HPDE6-E6E7 (cell line): Measurements from ENCODE around the gene TMEM144.

Source experiments
- DNase-seq: peaks from one replicate; pipeline ENCODE4 v3.0.0; 2011; ENCODE audit warnings: missing footprints; ENCODE audit errors: extremely low spot score

The TMEM144 gene

DNA sequence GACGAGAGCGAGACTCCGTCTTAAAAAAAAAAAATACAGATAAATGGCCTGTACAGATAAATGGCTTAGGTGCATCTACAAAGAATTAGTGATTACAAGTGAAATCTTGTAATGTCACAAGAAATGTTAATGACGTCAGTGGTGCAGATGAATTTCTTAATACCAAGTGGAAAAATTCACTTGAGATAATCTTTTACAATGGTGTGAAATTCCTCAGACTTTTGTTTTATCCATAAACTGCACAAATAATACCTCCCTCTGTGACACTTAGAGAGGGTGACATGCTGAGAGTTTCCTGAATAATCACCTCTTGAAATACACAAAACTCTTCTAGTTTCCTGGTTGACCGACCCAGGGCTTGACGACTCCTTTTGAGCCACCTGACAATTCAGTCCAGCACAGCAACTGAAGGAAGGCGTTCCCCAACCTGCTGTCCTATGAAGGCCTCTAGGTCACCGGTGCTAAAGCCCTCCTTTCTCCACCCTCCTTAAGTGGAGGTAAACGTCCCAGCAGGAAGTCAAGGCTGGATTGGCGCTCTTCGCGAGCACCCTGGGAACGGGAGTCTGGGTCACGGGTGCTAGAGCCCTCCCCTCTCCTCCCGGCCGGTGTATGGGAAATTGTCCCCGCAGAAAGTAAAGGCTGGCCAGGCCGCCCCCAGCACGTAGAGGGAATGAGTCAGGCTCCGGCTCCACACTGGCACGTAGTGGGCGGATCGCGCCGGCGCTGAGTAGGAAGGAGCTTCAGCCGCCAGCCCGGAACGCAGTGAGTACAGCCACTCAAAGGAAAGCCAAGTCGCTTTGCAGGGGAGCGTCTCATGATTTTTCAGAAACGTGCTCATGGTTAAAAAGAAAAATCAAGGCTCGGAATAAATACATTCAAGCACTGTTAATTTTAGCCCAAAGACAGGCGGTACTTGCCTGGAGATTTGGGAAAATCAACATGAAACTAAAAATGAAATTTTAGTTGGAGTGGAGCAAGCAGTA lies at the start of gene TMEM144:
Gene TMEM144, plus strand, starts transcription at position 662 of the 983 bp plus-strand sequence. CDS start 2,182 bp downstream, outside the sequence.
- peak; percentile 86 for DNase-seq

DNA sequence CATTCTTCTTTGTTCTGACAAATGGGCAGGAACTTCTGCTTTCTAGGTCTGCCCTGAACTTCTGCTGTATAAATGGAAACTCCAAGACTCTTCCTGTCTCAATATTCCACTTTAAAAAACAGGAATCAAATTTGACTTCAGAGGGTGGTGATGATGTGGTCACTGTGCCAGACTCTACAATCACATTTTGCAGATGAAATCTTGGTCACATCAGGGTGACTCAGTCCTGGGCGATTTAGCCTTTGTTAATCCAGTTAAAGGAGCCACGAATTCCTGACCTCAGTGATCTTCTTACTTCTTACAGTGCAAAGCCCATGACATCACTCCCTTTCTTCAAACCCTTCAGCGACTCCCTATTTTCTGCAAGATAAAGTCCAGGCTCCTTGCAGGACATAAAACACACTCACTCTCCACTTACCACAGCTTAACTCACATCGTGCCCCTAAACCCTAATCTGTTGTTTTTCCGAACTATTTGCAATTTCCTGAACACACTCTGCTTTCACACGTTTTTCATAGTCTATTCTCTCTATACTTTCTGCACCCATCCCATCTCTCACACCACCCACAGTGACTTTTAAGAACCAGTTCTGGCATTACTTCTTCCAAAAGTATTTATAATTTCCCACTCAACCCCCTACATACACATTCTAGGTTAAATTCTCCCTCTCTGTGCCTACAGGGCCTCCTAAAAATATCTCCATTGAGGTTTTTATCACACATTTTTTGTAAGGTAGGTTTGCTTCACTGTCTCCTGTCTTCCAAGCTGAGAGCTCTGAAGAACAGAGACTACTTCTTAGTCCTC lies 48.5 kb upstream of the TMEM144 start:
- no peak for DNase-seq

DNA sequence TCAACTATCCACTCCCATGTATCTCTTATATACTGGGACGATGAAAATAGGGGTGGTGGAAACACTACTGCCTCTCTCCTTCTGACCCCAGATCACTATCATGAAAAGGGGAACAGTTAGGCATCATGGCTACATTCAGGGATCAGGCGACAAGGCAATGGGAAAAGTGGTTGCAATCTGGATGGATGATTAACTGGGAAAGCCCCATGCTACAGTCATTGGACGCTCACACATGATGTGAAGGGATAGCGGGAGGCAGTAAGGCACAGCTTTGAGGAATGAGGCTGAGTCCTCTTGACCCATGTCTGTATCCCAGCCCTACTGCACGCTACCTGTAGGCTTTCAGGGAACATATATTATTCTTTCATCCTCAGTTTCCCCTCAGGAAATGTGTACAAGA lies 47.7 kb upstream of the TMEM144 start:
- no peak for DNase-seq

DNA sequence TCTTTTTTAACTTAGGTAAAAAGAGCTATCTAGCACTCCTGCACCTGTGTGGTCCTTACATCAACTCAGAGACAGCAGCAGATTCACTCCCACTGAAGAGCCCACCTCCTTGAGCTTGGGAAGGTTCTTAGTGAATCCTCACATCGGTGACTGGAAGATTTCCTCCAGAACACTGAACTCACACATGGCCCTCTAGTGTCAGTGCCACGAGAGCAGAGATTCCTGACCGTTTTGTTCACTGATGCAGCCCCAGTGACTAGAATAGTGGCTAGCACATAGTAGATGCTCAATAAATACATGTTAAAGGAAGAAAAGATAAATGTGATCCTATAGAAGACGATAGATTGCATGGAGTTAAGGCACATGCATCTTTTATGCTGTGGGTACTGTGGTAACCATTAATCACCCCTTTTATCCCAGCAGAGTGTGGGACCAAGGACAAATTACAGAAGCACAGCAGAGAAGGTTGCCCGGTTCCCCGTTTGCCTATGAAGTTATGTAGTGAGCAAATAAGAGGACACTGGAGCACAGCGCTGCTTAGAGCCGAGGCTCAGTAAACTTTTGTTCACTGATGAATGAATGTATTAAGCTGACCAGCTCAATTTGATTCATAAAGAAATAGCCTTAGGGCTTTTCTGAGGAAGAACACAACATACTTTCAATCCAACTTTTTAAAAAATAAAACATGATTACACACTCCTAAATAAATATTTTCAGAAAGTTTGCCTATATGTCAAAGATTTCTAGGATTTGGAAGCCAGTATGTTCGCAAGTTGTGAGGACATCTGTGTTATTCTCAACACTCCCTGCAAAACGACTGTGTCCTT lies 46.1 kb upstream of the TMEM144 start:
- no peak for DNase-seq

DNA sequence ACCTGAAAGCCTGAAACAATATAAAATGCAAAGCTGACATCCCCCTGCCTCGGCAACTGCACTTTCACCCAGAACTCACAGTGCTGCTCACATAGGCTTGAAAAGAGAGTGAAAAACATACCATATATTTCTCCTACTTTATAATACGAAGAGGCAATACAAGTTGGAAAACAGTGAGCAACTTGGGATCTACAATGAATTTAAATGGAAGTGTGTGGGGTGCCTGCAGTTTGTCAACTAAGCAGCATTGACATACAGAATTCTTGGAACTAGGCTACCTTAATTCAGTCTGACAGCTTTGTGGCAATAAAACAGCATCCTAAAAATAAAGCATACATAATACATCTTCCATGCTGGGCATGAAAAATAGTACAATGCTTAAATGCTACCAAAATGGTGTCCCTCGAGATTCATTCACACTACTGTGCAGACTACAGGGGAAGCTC lies 45.5 kb upstream of the TMEM144 start:
- no peak for DNase-seq

DNA sequence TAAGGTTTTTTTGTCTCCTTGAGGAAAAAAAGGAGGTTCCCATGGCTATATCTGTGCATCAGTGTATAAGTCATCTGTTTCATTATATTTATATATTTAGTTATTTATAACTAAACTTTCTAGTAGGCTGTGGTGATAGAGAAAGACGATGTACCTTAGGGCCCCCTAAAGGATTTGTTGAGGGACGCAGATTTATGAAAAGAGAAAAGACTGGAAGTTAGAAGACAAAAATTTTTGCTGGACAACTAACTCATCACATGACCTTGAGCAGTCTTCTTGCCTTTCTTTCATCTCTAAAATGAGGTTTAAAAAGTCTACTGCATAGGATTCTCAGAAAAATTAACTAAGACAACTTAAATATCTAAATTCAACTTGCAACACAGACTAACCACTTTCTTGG lies 43.6 kb upstream of the TMEM144 start:
- DNase-seq = no peak

DNA sequence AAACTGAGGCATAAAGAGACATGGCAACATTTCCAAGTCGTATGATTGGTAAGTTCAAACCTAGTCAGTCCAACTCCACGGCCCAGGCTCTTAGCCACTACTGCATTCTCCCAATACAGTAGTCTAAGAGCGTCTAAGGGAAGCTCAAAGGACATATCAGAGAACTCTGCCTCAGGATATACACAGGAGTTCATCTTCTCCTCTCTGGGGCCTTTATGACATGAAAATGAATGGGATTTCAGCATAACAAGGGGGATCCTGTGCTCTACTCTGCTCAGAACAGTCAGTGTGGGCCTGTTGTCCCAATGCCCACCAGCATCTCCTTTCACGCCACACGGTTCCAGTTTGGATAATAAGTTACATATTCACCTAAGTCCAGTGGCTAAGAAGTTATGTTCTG lies 41.7 kb upstream of the TMEM144 start:
- no peak for DNase-seq

DNA sequence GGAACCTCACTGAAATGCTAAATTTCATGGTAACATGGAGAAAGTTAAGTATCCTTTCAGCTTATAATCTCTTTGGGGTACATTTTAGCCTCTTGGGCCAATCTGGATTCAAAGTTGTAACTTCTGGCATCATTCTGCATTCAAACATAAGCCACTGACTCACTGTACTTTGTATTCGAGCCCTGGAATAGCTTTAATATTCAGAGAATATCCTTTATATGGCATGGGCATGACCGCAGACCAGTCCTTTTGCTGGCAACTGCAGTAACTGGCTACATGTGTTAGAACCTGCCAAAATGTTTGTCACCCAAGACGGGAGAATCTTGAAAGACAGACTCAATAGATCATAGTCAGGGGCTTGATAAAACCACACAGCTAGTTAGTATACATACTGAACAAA lies 40.8 kb upstream of the TMEM144 start:
- DNase-seq = no peak

DNA sequence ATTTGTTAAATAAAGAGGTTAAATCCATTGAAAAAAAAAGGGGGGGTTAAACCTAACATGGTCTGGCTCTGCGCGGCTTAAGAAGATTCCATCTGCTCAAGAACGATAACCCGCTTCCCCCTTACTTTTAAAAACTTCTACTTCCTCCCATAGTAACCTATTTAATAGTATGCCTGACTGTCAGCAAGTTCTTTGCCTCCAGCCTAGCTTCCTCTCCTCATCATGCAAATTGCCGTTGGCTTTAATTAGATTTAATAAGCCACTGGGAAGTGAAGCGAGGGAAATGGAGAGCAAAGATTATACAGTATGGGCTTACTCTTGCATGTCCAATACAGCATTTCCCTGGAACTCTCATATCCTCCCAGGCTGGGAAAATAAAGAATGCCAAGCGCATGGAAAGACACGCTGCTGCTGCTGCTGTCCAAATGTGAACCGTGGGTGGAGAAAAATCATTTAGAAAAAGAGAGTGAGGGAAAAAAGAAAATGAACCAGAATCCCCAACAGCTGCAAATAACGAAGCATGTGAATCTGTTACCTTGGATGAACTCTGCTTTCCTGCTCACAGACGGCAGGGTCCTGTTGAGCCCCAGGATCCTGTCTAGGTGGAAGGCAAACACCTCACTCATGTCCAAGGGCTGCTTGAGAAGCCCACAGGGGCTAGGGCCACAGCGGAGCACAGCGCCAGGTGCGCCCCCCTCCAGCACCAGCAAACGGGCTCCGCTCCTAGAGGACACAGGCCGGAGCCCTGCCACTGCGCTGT lies 40.2 kb upstream of the TMEM144 start:
- DNase-seq = no peak

DNA sequence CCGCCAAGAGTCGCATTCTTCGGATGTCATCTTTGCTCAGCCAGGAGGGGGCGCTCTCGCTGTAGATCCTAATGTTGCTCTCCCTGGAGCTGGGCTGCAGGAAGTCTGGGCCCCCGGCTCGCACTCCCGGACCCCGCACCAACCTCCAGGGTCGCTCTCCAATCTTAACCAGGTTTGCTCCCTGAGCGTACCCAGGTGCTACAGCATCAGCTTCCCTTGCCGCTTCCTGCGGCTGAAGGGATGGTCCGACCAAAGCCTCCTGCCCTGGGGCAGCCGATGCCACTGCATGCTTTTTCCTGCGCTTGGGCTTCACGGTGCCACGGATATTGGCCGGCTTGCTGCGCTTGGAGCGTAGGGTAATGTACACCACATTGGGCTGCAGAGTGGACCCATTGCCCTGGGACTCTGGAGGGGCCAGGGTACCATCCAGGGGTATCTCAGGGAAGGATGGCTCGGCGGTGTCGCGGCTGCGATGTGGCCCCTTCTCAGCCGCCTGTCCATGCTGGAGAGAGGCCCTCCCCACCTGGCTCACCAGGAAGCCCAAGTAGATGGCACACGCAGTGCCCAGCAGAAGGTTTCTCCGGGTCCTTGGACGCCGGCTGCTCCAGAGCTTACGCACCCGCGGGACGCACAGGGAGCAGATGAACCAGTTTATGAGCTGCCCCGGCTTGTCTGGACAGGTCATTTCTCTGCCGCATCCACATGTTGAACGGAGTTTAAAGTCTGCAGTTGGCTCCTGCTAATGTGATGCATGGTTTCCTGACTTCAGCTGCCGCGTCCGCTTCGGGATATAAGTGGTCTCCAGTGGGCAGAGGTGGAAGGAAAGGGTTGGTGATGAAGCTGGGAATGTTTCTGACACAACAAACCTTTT lies 39.4 kb upstream of the TMEM144 start:
- peak; percentile 76 for DNase-seq

DNA sequence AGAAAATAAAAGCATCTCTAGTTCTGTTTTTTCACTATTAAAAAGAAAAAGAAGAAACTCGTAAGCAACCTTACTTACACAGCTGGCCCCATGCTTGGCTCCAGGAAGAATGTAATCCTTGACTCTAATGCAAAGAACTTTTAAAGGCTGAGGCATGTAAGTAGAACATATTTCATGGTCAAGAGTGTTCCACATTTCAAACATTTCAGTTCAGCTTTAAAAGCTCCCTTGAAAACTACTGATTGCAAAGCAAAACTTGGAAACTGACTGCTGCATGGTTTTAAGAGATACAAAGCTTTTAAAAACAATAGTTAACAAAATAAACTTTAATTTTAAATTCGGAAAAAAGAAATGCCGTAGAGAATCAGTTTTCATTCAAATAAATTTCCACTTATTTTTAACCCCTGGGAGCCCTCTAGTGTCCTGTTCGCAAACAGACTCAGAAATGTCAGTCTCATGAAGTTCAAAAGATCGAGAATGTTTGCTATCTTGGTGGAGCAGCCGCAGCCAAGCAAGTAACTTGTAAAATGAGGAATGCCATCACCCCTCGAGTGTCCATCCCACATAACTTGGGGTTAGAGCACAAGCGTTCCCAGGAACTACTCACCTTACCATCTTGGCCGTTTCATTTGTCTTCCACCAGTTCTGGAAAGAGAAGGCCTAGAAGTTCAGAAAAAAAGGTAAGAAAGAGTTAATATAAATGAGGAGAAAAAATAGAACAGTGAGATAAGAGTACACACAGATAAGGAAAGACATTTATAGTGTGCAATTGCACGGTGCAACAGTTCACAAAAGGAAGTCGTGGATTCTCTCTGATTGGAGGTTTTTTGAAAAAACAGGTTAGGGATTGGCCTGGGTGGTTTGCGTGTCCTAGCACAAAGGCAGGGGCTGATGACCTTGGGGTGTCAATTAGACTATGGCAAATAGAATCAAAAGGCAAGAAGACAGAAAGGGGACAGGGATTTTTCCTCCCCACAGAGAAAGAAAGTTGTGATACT lies 37.7 kb upstream of the TMEM144 start, which contains the start of gene GASK1B:
Gene GASK1B, minus strand, starts transcription at position 765 of the 998 bp plus-strand sequence. CDS start 1,650 bp downstream, outside the sequence.
- no peak for DNase-seq

DNA sequence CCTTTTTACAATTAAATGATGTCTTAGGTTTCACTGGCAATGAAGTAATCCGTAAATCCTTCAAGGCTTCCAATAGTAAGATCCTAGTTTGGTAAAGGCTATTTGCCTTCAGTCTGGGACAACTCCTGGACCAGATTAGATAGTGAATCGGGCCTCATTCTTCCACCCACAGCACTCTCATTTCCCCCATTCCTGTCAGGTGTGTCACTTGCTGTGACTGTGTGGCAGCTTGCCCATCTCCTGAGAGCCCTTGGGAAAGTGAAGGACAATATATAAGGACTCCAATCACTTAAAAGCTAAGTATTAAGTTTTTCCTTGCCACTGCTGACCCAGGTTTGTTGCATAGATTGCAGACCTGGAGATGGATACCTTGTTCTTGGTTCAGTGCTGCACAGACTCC lies 34.2 kb upstream of the TMEM144 start:
- DNase-seq = no peak

DNA sequence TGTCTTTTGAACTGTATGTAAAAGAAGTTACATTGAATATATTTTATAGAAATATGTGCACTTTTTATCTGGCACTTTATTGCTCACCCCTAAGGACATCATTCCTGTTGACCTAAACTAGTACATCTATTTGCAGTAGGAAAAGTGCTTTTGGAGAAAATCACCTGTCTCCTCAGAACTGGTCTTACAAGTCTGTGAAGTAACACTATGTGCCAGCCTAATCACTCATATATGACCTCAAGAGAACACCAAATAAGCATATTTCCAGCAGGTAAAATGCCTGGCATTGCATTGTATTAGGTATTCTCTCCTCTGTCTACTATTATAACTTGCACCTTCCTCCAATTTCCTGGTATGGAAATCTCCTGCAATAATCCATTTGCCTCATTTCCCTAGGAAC lies 33.5 kb upstream of the TMEM144 start:
- no peak for DNase-seq

DNA sequence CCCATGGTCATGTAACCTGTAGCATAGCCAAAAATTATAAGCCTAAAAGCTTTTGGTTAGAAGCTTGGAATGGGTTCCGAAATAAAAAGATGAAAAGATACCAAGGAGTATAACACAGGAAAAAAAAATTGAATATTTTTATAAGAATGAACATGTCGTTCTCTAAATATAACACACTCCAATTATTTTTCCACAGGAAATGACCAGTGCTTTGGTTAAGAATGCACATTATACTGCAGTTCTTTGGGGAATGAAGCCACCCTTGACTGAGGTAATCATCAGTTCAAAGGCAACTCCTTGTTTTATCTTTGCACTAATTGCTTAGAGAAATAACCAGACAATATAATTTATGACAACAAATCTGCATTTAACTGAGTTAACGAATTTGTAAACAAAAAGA lies 30.8 kb upstream of the TMEM144 start:
- no peak for DNase-seq

DNA sequence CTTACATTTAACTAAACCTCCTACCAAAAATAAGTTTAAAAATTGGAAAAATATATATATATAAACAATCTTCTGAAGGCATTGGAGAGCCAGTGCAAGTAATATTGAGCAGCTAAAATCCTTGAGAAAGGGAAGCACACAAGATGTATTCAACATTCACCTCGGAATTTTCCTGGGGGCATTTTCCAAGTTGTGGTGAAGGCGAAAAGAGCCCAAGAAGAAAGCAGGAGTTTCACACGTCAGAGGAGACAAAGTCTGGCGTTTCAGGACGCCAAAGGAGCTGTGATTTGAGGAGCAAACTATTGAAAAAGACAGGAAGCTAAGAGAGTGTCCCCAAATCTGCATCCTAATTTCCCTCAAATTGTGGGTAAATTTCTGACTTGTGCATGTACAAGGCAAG lies 28.4 kb upstream of the TMEM144 start:
- DNase-seq = no peak

DNA sequence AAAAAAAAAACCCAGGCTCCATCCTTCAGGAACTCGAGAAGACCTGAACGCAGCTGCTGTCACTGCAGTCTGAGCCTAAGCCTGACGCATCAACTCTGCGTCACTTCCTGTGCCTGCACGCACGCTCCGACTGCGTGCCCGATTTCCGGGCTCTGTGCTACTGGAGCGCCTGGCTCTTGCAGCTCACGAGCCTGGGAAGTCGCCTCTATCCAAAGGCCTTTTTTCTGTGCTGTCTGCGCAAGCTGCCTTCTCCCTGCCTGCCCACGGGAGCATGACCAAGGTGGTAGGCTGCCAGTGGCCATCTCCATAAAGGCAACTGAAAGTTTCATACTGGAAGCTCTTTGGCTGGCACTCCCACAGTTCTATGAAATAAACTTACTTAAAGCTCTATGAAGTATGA lies 27.6 kb upstream of the TMEM144 start:
- no peak for DNase-seq

DNA sequence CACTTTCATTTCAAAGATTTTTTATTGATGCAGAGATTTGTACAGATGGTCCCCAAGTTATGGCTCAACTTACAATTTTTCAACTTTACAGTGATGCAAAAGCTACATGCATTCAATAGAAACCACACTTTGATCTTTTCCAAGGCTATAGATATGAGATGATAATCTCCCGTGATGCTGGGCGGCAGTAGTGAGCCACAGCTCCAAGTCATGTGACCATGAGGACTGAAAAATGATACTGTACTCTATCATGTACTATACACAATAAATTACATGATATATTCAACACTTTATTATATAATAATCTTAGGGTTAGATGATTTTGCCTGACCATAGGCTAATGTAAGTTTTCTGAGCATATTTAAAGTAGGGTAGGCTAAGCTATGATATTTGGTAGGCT lies 23.5 kb upstream of the TMEM144 start:
- DNase-seq = no peak

DNA sequence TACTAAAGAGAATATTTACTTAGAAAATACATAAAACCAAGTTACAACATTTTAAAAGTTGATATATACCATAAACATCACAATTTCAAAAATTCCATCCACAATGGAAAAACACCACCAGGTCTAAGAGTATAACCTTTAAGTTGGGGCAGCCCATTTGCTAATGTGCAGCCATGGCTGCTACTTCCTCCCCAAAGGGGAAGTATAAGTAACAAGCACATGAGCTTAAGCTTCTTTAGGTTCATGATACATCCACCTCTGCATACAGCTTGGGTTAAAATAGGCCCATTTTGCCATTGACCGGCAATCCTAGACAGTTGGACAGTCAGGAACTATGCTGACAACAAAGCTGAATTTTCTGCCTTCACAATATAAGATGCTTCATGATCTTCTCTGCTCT lies 20.9 kb upstream of the TMEM144 start:
- DNase-seq = no peak

DNA sequence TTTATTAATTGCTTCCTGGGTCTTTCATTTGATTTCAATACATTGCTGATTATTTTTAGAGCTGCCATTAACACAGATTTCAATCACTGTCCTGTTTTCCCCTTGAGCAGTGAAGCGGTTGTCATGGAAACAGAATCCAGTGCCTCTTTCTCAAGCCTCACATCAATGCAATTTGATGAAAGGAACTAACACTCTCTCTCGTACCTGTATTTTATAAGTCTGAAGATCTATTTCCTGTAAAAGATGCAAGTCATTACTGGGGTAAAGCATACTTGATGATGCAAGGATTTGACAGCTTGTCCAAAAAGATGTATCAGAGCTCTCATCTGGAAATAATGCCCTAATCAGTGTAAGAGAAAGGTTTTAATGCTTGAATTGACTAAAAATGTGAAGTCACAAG lies 19.6 kb upstream of the TMEM144 start:
- DNase-seq = no peak
